Astrocyte (in vitro differentiated cells and primary cell): ENCODE data around the gene STX12.

Experiments used
- CTCF ChIP-seq: IDR thresholded peaks from 2 replicates; pipeline ENCODE4 v1.5.1; 2011; ENCODE audit warnings: low read depth, mild to moderate bottlenecking, inconsistent platforms, low read length, moderate library complexity; ENCODE audit not compliant: insufficient read depth
- EZH2 ChIP-seq: IDR thresholded peaks from 2 replicates; pipeline ENCODE4 v1.6.1; 2012; ENCODE audit warnings: mild to moderate bottlenecking, low read length, inconsistent platforms; ENCODE audit not compliant: insufficient read depth

GRCh38 chr1:27724961-27725373 is 48.1 kb upstream of the STX12 start:
- TF ChIP-seq CTCF: no peak
- TF ChIP-seq EZH2: no peak
